HuH-7.5 (cell line): ENCODE data around the gene TBC1D5.
"Not testable (repeated sequence)": the region's sequence is repeated elsewhere in the genome, so short reads cannot be mapped to it uniquely, and the experiment has no call there.

Source experiments
- DNase-seq: peaks from one replicate; pipeline ENCODE4 v3.0.0; 2011; ENCODE audit warnings: low spot score

The TBC1D5 gene

DNA sequence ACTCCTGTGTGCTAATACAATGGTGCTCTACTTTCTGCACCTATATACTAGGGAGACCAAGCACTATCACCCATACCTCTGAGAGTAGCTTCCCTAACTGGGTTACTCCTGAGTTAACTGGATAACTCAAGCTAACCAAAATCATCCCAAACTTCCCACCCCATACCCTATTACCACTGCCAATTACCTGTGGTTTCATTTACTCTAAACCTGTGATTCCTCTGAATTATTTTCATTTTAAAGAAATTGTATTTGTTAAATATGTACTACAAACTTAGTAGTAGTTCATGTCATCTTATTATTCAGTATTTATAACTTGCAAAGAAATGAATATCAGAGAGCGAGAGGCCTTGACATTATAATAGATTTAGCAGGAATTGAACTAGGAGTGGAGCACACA lies 340.5 kb downstream of the TBC1D5 start:
- no peak for DNase-seq

GRCh38 chr3:17399586-17399985 lies 342.8 kb downstream of the TBC1D5 start:
- DNase-seq, result no peak

GRCh38 chr3:17398959-17399551 lies 343.4 kb downstream of the TBC1D5 start:
- DNase-seq, result no peak

- DNase-seq, result no peak
Measured at GRCh38 chr3:17396036-17396435, 346.4 kb downstream of the TBC1D5 start.

- DNase-seq, result no peak
Measured at GRCh38 chr3:17394541-17395155, 347.8 kb downstream of the TBC1D5 start.

DNA sequence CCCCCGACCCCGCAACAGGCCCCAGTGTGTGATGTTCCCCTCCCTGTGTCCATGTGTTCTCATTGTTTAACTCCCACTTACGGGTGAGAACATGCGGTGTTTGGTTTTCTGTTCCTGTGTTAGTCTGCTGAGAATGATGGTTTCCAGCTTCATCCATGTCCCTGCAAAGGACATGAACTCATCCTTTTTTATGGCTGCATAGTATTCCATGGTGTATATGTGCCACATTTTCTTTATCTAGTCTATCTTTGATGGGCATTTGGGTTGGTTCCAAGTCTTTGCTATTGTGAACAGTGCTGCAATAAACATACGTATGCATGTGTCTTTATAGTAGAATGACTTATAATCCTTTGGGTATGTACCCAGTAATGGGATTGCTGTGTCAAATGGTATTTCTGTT lies 349.9 kb downstream of the TBC1D5 start:
- not testable (repeated sequence) for DNase-seq

DNA sequence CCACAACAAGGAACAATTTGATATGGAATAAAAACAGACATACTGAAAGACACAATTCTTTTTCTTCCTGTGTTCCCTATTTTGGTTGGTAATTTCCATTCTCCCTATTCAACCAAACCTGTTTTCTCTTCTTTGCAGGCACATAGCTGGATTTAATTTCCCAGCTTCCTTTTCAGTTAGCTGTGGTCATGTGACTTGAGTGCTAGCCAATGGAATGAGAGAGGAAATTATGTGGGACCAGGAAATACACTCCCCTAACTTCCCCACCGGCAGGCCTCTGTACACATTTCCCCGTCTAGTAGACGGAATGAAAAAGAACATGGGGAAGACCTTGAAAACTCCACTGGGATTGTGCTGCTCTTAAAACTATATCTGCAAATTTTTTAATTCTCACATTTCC lies 351.6 kb downstream of the TBC1D5 start:
- no peak for DNase-seq

- no peak for DNase-seq
Measured at GRCh38 chr3:17387108-17387507, 355.3 kb downstream of the TBC1D5 start.

DNA sequence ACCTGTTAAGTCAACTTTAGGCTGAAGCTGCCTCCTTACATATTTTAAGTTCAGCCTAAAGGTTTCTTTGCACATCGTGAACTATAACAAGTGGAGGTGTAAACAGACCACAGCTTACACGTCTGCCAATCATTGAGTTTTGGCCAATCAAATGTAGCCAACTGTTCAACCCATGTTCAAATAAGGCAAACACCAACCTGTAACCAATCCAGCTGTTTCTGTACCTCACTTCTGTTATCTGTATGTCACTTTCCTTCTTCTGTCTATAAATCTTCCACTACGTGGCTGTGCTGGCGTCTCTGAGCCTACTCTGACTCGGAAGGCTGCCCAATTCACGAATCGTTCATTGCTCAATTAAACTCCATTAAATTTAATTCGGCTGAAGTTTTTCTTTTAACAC lies 356.0 kb downstream of the TBC1D5 start:
- no peak for DNase-seq

GRCh38 chr3:17384567-17385296 lies 357.7 kb downstream of the TBC1D5 start:
- no peak for DNase-seq

- no peak for DNase-seq
Measured at GRCh38 chr3:17373304-17373703, 369.1 kb downstream of the TBC1D5 start.

DNA sequence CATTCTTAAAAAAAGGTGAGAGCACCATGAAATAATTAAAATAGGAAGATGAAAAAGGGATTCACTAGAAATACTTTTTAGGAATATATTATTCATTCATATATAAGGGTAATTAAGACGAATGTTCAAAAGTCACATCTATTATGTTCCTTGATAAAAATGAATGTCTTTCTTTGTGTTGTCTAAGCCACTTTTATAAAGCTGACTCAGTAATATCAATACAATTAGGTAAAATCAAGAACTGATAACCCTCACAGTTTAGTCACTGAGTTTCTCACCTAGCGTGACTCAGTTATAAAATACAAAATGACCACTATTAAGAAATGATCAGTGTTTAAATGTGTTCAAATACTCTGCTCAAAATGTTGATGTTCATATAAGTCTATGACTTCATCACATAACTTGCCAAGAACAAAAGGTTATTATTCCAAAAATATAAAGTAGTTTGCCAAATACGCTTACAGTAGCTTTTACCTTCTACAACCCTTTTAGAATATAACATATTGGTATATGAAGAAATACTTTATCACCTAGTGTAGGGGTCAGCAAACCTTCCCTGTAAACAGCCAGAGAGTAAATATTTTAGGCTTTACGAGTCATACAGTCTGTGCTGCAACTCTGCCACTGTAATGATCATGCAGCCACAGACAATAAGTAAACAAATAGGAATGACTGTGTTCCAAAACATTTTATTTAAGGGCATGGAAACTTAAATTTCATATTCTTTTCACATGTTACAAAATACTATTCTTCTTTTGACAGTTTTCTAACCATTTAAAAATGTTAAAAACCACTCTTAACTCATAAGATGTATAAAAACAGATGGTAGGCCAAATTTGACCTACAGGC lies 369.8 kb downstream of the TBC1D5 start:
- no peak for DNase-seq

DNA sequence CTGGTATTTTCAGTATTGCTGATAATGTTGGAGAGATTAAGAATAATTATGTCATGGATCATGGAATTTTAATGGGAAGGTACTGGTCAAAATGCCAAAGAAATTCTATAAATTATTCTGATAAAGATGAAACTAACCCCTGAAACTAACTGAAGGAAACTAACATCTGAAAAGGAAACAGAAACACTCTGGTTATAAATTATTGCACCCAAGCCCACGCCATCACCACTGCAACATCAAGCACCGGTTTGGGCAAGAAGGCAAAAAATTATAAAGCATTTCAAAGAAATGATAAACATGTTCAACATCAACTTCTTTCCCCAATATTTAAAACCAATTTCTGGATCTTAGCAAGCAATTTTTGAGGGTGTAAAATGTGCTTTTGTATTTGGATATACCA lies 372.5 kb downstream of the TBC1D5 start:
- no peak for DNase-seq

- no peak for DNase-seq
Measured at GRCh38 chr3:17367171-17367570, 375.3 kb downstream of the TBC1D5 start.

DNA sequence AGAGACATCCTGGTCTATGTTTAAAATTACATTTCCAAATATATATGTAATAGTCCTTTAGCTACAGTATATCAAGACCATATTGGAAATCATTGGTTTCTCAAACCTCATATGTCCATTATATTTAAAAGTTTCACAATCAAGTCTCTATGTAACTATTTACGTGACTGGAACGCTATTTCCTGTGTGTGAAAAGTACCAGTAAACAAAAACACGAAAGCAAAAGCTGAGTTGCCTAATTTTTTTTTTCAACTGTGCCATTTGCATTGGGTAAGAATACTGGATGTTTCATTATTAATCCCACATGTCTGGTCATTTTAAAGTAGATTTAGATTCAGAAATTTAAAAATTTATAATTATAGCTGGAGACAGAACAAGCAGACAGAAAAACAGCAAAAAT lies 381.4 kb downstream of the TBC1D5 start:
- no peak for DNase-seq

DNA sequence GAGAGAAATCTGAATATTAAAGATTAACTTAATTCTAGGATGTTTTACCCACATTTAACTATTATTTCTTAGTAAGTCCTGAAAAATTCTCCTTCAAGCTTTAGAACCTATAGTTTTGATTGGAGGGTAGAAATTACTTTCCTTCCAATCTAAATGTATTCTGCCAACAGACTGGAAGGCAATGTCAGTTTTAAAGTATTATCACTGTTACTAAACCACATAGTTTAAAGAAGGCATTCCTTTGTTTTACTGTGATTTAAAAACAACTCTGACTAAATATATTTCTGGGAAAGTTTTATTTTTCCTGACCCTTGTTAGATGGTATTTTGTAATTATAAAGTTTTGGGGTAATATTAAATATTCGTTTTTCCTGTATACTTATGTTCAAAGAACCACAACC lies 382.5 kb downstream of the TBC1D5 start:
- no peak for DNase-seq

GRCh38 chr3:17357035-17357710 lies 385.3 kb downstream of the TBC1D5 start:
- no peak for DNase-seq

- no peak for DNase-seq
Measured at GRCh38 chr3:17356585-17356984, 385.8 kb downstream of the TBC1D5 start.

DNA sequence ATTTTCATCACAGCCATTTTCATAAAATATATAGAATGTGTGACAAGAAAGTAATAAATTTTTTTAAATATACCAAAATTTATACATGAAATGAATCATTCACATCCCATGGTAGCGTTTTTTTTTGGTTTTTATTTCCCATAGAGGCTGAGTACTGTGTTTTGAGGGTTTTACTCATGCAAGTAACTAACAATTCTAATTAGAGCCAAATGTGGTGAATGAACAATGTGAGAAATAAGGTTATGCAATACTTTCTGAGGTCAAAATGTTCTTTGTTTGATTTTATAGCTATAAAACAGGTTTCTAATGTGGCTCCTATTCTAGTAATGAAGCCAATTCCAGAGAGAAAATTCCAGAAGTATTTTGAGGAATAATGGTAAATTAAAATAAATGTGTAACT lies 386.8 kb downstream of the TBC1D5 start:
- no peak for DNase-seq

- DNase-seq, result no peak
Measured at GRCh38 chr3:17354341-17354740, 388.1 kb downstream of the TBC1D5 start.

DNA sequence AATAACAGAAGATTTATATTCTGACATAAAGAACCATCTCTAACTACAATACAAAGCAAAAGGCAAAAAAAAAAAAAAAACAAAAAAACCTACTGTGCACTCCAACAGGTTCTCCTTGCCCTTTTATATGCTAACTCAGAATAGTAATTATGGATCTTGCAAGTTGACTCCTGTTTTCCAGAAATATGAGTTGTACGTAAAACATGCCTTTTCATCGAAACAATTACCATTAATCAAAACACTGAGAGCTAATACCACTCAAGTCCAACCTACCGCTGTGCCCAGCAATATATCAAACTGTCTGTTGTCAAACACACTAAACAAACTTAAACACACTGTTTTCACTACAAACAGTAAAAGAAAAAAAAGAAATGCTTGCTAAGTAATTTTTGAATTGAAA lies 389.8 kb downstream of the TBC1D5 start:
- no peak for DNase-seq

- DNase-seq, result not testable (repeated sequence)
Measured at GRCh38 chr3:17351193-17351592, 391.2 kb downstream of the TBC1D5 start.
